Measurements from ENCODE around the gene EHD4.

Gene EHD4

DNA sequence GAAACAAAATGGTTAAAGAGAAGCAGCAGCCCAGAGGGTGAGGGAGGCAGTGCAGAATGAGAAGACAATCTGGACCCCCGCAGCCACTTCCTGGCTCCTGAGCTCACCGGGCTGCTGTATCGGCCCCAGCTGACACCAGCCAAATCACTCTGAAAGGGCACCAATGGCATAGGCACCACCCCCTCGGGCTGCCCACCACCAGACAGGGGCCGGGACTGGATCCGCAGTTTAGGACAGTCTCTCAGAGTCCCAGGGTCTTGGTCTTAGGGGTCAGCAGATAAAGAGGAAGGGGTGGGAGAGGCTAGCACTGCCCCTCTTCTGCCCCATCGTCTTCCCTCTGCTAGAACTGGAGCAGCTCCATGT lies 17.9 kb upstream of the EHD4 start:
- no peak for FAIRE-seq

DNA sequence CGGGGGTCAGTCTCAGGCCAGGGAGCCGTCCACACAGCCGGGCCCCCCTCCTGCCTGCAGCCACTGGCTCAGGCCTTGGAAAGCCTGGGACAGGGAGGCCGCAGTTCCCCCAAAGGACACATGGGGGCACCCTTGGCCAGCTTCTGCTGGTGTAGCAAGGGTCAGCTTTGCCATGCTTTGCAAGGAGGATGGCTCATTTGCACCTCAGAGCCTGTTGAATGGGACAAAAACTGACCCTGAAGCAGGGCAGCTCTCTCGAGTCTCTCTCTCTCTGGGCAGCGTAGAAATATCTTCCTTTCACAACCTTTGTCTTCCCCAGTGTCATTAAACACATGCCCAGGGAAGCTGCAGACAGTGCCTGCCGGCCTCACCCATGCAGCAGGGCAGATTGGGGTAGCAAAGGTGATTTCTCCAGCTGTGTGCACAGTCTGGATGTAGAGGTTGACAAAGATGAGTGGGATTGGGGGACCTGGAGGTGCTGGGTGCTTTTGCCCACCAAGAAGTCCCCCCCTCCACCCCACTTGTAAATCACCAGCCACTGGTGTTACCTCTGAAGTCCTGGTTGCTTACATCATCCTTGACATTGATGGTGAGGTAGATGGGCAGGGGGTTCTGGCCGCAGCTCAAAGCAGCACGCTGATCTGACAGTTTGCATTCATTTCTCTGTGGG lies 17.4 kb upstream of the EHD4 start:
- DNase-seq (ENCODE audit: insufficient read length, low spot score) (peak; percentile 86), FAIRE-seq (no peak)
- TF ChIP-seq, protein P1, sequence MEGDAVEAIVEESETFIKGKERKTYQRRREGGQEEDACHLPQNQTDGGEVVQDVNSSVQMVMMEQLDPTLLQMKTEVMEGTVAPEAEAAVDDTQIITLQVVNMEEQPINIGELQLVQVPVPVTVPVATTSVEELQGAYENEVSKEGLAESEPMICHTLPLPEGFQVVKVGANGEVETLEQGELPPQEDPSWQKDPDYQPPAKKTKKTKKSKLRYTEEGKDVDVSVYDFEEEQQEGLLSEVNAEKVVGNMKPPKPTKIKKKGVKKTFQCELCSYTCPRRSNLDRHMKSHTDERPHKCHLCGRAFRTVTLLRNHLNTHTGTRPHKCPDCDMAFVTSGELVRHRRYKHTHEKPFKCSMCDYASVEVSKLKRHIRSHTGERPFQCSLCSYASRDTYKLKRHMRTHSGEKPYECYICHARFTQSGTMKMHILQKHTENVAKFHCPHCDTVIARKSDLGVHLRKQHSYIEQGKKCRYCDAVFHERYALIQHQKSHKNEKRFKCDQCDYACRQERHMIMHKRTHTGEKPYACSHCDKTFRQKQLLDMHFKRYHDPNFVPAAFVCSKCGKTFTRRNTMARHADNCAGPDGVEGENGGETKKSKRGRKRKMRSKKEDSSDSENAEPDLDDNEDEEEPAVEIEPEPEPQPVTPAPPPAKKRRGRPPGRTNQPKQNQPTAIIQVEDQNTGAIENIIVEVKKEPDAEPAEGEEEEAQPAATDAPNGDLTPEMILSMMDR (IDR thresholded peaks at IDR 0.05; ENCODE audit: insufficient read depth, missing control alignments) = peak; percentile 94

More for the DNA sequence above, 17.9 kb upstream of the EHD4 start:
- TF ChIP-seq, protein P1 (IDR thresholded peaks at IDR 0.05; ENCODE audit: insufficient read depth, missing control alignments) = no peak
- no peak for DNase-seq (ENCODE audit: insufficient read length, low spot score)

DNA sequence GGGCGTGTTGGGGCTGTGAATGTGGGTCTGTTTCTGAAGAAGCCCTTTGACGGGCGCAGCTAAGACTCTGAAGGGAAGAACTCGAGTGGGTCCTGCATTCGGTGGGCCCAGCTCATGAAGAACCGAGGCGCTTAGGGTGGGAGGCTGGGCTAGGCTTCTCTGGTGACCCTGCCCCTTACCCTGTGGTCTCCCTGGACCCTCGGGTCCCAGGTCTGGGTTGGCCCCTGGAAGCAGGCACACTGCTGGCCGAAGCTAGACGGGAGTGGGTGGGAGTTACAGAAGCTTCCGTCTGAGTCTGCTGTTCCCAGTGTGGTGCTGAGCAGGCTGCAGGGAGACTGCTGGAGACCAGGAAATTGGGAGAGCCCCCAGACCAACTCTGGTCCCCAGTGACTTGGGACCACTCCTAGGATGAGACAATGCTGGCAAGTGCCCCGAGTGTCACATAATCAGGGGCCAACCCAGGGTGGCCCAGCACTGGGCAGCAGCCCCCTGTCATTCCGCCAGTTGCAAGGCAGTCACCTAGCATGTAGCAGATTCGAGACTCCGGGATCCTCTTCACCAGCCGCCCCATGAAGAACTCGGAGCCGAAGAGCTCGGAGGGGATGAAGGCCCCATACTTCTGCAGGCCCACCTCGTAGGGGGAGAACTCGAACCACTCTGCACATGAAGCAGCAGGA lies 16.7 kb upstream of the EHD4 start:
- DNase-seq (ENCODE audit: insufficient read length, low spot score) = no peak
- no peak for FAIRE-seq
- TF ChIP-seq, protein P1 (IDR thresholded peaks at IDR 0.05; ENCODE audit: insufficient read depth, missing control alignments) = no peak

DNA sequence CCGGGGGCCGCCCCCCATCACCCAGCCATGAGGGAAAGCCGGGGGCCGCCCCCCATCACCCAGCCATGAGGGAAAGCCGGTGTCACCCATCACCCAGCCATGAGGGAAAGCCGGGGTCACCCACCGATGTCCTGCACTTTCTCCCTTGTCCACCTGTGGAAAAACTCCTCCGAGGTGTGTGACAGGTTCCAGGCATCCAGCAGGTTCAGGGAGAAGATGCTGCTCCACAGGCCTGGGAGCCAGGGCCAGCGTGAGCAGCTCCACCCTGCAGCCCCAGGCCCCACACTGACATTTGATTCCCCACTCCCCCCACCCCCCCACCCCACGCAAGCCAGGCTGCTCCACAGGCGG lies 15.5 kb upstream of the EHD4 start:
- FAIRE-seq = no peak
- TF ChIP-seq, protein P1 (IDR thresholded peaks at IDR 0.05; ENCODE audit: insufficient read depth, missing control alignments) = no peak
- no peak for DNase-seq (ENCODE audit: insufficient read length, low spot score)

DNA sequence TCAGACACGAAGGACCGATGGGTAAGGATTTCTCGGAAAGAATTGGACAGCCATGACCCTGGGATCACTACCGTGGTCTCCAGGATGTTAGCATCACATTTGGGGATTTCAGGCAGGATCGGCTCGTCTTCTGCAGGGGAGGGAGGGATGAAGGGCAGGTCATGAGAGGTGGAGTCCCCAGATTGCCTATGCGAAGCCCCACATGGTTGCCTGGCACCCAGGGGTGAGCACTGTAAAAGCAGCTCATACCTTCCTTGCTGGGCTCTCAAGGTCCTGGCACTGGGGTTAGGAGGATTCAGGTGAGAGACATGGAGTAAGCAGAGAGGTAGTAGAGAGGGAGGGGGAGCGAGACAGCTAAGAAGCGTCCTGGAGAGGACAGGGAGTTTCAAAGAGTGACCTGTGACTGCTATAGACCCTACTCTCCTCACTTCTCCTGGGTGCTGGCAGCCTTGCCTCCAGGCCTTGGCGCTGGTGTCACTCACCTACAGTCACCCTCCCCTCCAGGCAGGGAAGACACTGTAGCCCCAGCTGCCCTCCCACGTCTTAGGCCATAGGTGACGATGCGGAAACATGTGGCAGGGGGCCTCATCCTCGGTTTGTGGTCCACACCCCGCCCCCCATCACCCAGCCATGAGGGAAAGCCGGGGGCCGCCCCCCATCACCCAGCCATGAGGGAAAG lies 15.0 kb upstream of the EHD4 start:
- DNase-seq (ENCODE audit: insufficient read length, low spot score) (no peak), FAIRE-seq (no peak)
- TF ChIP-seq, protein P1 (IDR thresholded peaks at IDR 0.05; ENCODE audit: insufficient read depth, missing control alignments) = no peak

DNA sequence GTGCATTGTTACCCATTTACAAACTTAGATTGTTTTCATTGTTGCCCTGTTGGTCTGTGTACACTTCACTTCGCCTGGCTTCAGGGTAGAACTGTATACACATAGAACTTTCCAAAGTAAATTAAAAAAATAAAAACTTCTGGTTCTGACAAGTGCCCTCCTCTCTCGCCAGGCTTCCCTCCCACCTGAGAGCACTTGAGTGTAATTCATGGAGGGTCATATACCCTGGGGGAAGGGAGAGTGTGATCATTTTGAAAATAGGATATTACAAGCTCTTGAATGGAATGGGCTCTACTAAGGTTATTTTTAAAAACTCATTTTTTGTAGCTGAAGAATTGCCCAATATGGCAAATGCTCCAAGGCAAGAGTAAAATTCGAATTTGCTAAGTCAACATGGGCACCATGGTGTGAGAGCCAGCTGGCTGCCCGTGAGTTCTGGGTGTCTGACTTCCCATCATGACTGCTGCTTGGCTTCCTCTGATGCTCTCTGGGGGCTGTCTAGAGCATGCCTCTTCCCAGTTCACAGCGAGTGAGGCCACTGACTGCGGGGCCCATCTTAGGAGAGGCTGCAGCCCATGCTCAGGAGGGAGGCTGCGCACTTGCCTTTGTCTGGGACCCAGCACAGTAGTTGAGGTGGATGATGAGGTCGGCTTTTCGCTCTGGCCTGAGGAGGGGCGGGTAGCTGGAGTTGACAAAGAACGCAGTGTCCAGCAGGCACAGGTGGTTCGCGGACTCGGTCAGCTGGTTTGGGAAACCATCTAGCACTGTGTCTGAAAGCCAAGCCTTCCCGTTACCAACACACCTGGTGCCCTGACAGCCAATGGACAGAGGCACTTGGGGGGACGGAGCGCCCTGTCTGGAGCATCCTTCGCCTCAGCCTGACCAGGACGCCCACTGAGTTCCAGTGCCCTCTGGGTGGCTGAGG lies 13.1 kb upstream of the EHD4 start:
- DNase-seq (ENCODE audit: insufficient read length, low spot score) (no peak), FAIRE-seq (no peak)
- TF ChIP-seq, protein P1 (IDR thresholded peaks at IDR 0.05; ENCODE audit: insufficient read depth, missing control alignments) = no peak
